Astrocyte of the cerebellum (primary cell): Measurements from ENCODE around the gene LPCAT1.

Experiments
- DNase-seq: peaks from one replicate; pipeline ENCODE4 v3.0.0-alpha.2; 2011; ENCODE audit warnings: low read depth
- H3K4me3 ChIP-seq: 2 replicates; pipeline ENCODE4 v1.5.1; 2011; ENCODE audit warnings: mild to moderate bottlenecking, low read depth, low read length, moderate library complexity
- CTCF ChIP-seq: IDR thresholded peaks from 2 replicates; pipeline ENCODE4 v1.5.1; 2012; ENCODE audit warnings: low read length, low read depth, moderate library complexity, mild to moderate bottlenecking; ENCODE audit errors: missing control alignments
- in situ Hi-C: cut with HindIII; loops from 2 replicates; pipeline ENCODE4 v1.10.0; 2017; ENCODE audit warnings: low sequenced_read_pairs

LPCAT1 gene

DNA sequence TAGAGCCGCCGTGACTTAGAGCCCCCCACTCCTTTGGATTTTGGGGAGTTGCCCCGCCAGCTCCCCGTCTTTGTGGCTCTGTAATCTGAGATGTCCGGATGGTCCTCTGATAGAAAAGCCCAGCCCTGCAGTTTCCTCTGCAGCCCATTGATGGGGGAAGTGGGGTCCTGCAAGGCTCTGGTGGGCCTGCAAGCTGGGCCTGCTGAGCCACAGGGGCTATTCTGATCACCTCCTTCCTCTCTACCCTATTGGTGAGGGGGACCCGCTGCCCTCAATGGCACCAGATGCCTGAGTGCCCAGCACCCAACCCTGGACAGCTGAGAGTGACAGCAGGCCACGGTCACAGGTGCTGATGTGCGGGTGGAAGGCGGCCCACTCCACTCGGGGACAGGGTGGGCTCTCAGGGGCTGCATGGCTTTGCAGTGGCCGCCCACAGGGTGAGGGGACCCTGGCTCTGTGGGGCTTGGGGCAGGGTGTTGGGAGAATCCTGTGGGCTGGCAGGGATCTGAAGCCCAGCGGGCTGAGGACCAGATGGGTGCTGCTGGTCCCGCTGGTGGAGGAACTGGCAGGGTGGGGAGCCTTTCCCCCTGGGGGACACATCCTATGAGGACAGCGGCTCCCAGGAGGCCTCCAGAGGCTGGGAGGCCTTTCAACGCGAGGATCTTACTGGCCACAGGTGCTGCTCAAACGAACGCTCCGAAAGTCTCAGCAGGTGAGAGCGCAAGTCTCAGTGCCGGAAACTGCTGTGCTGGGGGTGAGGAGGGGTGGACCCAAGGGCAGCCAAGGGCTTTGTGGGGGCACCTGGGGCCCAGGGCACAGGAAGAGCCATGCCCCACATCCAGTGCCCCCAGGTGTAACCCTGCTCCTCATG, 30.0 kb upstream of the LPCAT1 start:
- no peak overlapping the region for H3K4me3 ChIP-seq
- no peak for DNase-seq
- in situ Hi-C loops: no loop called here
- TF ChIP-seq CTCF: no peak

GRCh38 chr5:1552521-1553255, 28.9 kb upstream of the LPCAT1 start:
- in situ Hi-C loops: no loop called here
- no peak for TF ChIP-seq CTCF
- DNase-seq: no peak
- no peak overlapping the region for H3K4me3 ChIP-seq

DNA sequence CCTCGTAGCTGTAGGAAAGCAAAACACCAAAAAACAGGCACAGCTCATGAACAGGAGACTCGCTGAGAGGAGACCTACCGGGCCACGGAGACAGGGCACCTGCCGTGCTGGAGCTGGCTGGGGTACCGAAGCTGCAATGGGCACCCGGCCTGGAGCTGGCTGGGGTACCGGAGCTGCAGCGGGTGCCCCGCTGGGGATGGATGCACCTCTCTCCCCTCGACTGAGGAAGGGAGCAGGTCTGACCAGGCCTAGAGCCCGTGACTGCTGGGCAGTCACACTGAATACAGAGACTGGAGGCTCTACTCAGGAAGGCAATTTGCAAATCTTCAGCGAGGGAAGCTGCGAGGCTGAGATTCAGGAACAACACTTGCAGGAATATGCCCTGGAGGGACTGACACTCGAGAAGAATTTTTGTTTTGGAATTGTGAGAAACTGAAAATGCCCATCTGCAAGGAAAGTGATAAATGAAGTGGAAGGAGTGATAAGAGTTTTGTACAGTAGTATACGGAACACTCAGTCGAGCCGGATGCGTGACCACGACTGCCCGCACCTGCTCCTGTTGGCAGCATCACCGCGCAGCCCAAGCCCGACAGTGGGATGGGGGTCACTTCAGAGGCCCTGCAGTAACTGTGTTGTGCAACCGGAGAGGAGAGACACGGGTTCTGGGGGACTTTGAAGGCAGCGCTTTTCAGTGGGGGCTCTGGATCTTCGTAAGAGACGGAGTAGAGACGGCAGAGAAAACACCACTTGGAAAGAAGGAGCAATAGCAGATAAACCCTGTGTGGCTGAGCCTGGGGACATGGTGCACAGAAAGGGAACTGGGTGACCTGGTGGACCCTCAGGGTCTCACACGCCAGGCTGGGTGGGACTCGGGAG, 27.9 kb upstream of the LPCAT1 start:
- no peak for TF ChIP-seq CTCF
- no peak for DNase-seq
- in situ Hi-C loops: no loop called here
- no peak overlapping the region for H3K4me3 ChIP-seq

- DNase-seq: no peak
- in situ Hi-C loops: no loop called here
- no peak for TF ChIP-seq CTCF
- no peak overlapping the region for H3K4me3 ChIP-seq
These were observed 26.7 kb upstream of the LPCAT1 start for GRCh38 chr5:1550287-1551076.

DNA sequence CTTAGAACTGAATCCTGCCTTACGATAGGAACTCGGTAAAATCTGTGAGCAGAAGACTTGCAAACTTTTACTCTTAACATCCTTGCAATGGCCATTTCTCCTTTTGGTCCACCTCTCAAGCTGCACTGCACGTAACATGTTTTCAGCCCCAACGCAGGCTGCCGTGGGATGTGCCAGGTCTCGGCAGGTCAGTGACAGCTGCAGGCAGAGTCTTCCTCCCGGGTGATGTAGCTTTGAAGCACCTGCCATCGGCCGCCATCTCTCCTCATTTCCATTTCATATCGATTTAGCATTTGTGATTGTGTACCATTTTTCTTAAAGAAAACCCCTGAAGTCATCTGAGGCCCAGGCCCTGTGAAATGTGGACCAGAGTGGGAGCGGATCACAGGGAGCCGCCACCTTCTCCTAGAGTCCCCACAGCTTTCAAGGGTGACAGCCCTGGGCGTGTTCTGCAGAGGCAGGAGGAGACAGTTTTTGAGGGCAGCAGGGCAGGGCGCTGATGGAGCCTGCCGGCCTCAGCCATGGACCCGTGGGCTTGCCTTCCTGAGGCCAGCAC, 25.8 kb upstream of the LPCAT1 start:
- in situ Hi-C loops: no loop called here
- H3K4me3 ChIP-seq: no peak overlapping the region
- no peak for TF ChIP-seq CTCF
- DNase-seq: no peak
